Measurements from ENCODE around the gene ST6GALNAC6.
A peak's percentile ranks its signal among the peaks of the same experiment; 100 is the strongest.

ST6GALNAC6 gene, protein sequence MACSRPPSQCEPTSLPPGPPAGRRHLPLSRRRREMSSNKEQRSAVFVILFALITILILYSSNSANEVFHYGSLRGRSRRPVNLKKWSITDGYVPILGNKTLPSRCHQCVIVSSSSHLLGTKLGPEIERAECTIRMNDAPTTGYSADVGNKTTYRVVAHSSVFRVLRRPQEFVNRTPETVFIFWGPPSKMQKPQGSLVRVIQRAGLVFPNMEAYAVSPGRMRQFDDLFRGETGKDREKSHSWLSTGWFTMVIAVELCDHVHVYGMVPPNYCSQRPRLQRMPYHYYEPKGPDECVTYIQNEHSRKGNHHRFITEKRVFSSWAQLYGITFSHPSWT

DNA sequence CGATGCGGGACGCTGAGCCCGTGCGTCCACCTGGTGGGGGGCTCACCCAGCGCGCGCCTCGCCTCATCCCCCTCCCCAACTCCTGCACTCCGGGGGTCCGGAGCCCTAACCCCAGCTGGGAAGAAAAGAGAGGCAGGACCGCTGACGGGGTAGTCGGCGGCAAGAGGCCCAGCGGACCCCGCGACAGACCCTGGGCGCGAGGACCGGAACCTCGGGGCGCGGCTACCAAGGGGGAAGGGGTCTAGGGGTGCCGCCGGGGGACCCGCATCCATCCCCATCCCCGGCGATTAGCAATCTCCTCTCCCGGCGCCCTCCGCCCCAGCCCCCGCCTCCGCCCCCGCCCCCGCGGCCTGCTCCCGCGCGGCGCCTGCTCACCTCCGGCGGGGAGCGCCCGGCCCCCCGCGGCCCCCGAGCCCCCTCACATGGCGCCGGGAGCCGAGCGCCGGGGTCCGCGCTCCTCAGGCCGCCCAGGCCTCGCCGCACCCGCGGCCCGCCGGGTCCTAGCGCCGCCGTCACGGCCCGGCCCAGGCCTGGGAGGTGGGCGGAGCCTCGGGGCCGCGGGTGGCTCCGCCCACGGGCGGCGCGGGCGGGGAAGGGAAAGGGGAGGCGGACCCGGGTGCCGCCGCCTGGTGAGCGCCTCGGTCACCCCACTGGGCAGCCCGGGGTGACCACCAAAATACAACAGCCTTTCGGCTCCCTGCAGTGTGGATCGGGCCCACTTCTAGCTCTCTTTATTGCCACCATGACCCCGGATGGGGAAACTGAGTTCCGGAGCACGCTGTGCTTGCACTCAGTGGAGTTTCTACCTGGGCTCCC lies at the start of gene ST6GALNAC6:
Gene ST6GALNAC6, minus strand, starts transcription at position 476 of the 816 bp plus-strand sequence. CDS start 1,622 bp downstream, outside the sequence.
- DNase-seq (ENCODE audit: low read depth): peak; percentile 56

GRCh38 chr9:127947841-127948710 lies 48.7 kb upstream of the ST6GALNAC6 start:
- no peak for DNase-seq (ENCODE audit: low read depth)

DNA sequence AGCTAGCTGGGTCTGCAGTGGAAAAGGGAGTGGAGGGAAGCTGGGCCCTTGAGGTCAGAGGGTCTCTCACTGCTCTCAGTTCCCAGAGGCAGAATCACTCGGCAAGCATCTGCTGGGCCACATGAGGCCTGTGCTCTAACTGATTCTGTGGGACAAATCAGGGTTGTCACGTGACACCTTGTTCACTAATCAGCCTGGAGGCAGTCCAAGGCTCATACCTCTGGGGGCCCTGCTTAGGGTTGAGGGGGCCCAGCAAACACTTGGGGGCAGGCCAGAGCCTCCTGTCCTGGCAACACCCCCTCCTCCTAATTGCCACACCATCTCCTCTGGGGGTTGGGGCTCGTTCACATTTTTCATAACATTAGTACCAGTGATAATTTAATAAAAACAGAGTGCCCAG lies 47.3 kb upstream of the ST6GALNAC6 start:
- no peak for DNase-seq (ENCODE audit: low read depth)

GRCh38 chr9:127945942-127946341 lies 46.5 kb upstream of the ST6GALNAC6 start:
- DNase-seq (ENCODE audit: low read depth): no peak

- no peak for DNase-seq (ENCODE audit: low read depth)
Observed at GRCh38 chr9:127945338-127945737, 45.9 kb upstream of the ST6GALNAC6 start.

DNA sequence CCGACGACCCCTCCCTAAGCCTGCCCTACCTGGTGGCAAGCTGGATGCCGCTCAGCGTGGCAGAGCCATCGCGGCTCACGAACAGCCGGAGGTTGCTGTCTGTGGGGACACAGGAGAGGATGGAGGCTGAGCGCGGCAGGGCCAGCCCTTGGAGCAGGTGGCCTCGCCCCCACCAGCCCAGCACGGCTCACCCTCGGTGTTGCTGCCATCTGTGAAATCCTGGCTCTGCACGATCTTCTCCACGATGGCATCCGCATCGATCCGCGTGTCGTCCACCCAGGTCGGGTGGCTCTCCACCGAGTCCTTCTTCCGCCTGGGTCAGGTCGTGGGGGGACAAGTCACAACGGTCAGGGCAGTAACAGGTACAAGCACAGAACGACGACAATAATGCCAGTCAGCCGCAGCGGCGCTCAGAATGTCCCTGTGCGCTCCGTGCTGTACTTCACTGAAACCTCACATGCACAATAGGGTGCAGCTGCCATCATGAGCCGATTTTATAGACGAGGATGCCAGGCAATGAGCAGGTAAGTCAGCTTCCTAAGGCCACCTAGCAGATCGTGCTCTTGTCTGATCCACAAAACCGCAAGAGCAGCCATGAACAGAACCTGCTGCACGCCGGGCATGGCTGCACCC lies 45.3 kb upstream of the ST6GALNAC6 start:
- no peak for DNase-seq (ENCODE audit: low read depth)

DNA sequence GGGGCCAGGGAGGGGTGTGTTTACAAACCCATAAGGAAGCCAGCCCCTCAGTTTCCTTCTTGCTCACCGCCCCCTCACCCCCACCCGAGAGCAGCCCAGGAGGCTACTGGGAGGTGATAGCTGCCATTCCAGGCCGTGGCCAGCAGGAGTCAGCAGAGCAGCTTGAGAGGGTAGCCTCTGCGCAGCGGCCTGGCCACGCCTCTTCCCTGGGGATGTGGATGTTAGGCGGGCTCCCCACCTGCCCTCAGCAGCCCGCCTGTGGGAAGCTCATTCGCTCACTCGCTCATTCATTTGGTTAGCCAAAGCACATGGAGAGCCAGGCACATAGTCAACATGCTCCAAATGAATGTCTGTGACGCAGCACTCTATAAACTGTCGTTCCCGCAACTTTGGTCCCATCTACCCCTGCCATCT lies 44.3 kb upstream of the ST6GALNAC6 start:
- DNase-seq (ENCODE audit: low read depth): peak; percentile 55

- no peak for DNase-seq (ENCODE audit: low read depth)
Observed at GRCh38 chr9:127943011-127943662, 43.7 kb upstream of the ST6GALNAC6 start.

GRCh38 chr9:127942216-127943010 lies 43.0 kb upstream of the ST6GALNAC6 start:
- no peak for DNase-seq (ENCODE audit: low read depth)

- no peak for DNase-seq (ENCODE audit: low read depth)
Observed at GRCh38 chr9:127941961-127942215, 42.5 kb upstream of the ST6GALNAC6 start.

DNA sequence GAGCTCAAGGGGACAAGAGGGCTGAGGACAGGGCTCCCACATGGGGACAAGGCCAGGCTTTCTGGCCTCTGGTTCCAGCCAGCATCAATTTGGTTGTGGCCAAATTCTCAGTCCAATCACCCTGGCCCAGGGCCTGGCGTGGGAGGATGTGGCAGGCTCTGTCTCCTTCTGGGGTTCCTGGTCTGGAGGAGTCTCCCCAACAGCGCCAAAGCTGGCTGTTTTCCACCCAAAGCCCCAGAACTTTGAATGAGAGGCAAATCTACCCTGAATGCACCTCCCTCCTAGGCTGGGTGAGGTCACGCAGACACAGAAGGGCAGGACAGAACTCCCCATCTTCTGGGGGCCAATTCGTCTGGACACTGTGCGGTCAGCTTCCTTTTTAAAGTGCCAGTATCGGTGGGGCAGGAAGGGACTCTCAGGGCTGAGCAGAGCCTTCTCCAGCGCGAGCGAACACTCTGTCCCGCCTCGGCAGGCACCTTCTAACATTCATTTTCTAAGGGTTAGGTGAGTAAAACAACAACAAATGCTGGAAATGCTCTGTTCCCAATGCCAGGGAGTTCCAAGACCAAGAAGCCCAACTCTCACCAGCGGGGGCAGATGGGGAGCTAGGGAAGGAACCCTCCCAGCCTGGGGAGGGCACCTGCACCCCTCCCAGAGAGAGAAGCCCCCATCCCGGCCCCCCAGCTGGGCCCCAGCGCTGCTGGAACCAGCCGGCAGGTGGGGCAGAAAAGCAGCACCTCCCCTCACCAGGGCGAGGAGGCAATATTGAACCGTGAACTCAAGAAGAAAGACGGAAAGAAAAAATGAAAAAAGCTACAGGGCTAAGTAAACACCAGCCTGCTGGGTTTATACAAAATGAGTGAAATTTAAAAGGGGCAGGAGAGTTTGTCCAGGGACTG lies 41.9 kb upstream of the ST6GALNAC6 start:
- DNase-seq (ENCODE audit: low read depth): no peak

DNA sequence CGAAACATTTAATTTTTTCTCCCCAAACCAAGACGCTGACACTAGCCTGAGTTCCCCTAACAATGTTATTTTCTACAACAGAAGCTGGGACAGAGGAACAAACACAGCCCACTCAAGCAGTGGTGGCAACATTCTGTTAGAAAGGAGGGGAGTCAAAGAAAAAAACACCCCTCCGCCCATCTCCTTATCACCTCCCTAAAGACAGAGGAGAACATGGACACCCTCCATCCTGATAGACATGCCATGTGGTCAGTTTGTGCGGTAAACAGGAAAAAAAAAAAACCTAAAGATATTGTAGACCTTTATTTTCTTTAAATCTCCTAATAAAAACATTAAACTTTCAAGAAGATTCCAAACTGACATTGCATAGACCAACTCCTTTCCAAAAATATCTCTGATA lies 41.2 kb upstream of the ST6GALNAC6 start:
- DNase-seq (ENCODE audit: low read depth): no peak

GRCh38 chr9:127938298-127938690 lies 38.9 kb upstream of the ST6GALNAC6 start:
- no peak for DNase-seq (ENCODE audit: low read depth)

DNA sequence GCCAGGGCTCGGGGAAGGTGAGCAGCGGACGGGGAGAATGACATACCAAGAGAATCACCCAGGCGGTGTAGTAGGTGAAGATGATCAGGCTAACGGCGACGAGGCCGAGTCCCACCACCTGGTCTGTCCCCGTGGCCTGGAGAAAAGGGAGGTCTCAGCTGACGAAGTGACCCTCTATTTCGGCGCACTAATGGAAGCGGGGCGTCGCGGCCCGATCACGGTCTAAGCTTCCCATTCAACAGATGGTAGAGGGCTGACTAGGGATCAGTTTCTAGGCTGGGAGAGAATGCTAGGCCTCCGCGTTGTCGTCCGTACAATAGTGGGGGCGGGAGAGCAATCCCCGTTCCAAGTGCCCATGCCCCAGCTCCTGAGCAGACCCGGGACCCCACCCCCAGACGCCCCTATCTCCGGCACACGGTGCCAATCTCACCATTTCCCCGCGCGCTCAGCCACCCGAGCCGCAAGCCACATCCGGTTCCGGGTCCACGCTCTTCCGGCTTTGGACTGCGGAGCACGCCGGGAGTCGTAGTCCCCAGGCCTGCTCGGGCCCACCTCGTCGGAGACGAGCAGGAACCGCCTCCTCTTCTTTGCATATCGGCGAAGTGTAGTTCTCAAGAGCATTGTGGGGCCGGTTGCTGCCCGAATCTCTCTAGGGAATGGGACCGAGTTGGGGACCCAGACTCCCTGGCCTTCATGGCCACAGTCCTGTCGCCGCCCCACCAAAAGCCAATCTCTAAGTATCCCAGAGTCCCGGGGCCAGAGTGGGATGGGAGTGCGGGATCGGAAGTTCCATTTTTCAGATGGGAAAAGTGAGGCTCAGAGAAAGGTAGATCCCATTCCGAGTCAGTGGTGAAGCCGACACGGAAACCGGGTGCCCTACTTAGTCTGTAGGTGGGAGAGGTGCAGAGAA lies 38.2 kb upstream of the ST6GALNAC6 start, which contains the start of gene DPM2:
Gene DPM2, minus strand, starts transcription at position 467 of the 910 bp plus-strand sequence. Its CDS starts 34 bp downstream, at position 433.
- DNase-seq (ENCODE audit: low read depth): peak; percentile 73

GRCh38 chr9:127937056-127937387 lies 37.6 kb upstream of the ST6GALNAC6 start:
- DNase-seq (ENCODE audit: low read depth): no peak

GRCh38 chr9:127936347-127936852 lies 37.0 kb upstream of the ST6GALNAC6 start:
- DNase-seq (ENCODE audit: low read depth): no peak

- DNase-seq (ENCODE audit: low read depth): no peak
Observed at GRCh38 chr9:127935765-127936221, 36.4 kb upstream of the ST6GALNAC6 start.

GRCh38 chr9:127934986-127935385 lies 35.6 kb upstream of the ST6GALNAC6 start:
- DNase-seq (ENCODE audit: low read depth): no peak

Data from stimulated activated CD8-positive, alpha-beta memory T cell treated with anti-CD3 and anti-CD28 coated beads, Interleukin-15, amount 100 ng/mL, for 24 hours (primary cell).